Erythroblast (primary cell): Measurements from ENCODE around the gene TMEM44.

Experiments used
- GATA1 ChIP-seq: IDR thresholded peaks from 2 replicates; pipeline ENCODE4 v1.6.1; 2011; ENCODE audit warnings: low read depth, mild to moderate bottlenecking, control low read depth, low read length, moderate library complexity
- POLR2A ChIP-seq: IDR thresholded peaks from 2 replicates; pipeline ENCODE4 v1.6.1; 2011; ENCODE audit warnings: mild to moderate bottlenecking, low read length

- TF ChIP-seq POLR2A, result peak; percentile 26
- no peak for TF ChIP-seq GATA1
Observed at GRCh38 chr3:194633349-194634004, at the start of gene TMEM44.
